ENCODE results near the gene JSRP1. TPM values are rescaled to one million over a fixed set of nuclear protein-coding genes. Genes with fewer than 3 reads are reported as not detected.

JSRP1 gene
- total and polyA plus RNA-seq, 2 donors from 2014 or later, result 0.37 to 5.0 TPM

DNA sequence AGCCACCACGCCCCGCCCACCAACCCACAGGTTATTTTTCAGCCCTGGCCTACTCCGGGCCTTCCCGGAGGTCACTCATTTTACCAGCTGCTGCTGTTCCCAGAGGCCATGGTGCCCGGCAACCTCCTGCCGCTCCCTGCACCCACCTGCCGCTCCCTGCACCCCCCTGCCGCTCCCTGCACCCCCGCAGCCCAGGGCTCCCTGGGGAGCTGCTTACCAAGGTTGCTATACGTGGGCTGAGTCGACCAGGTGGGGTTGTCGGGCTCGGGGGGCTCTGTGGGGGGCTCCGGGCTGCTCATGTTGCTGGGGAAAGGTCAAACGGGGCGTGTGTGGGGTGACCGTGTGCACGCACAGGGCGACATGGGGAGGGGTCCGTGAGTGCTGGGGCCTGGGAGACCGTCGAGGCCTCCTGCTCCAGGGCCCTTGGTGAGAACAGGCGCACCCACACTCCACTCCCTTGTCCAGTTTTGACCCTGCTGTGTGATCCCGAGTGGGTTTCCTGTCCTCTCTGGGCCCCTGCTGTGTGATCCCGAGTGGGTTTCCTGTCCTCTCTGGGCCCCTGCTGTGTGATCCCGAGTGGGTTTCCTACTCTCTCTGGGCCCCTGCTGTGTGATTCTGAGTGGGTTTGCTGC lies 24.5 kb upstream of the JSRP1 start:
- intact Hi-C loops (cut with DNase I), result no loop called here

GRCh38 chr19:2278459-2279158 lies 22.4 kb upstream of the JSRP1 start:
- TF ChIP-seq CTCF (IDR thresholded peaks at IDR 0.05; ENCODE audit: borderline replicate concordance, extremely low read depth, insufficient read depth), result no peak
- DNase-seq (no peak), FAIRE-seq (no peak)

More for the DNA sequence above, 24.5 kb upstream of the JSRP1 start:
- TF ChIP-seq CTCF (IDR thresholded peaks at IDR 0.05; ENCODE audit: borderline replicate concordance, extremely low read depth, insufficient read depth), result no peak
- Histone ChIP-seq H3K9ac (ENCODE audit: low read length in 3 of 3) (no peak overlapping the region), H3K4me3 (ENCODE audit: low read length in 3 of 3) (no peak overlapping the region), H3K4me1 (ENCODE audit: control insufficient read depth in 2 of 3, insufficient read depth in 2 of 3, low read depth in 1 of 3, low read length in 3 of 3) (no peaks in the 10 kb centered on the region), H3K27ac (ENCODE audit: low read depth in 2 of 2, low read length in 2 of 2) (no peak overlapping the region), H3K9me3 (ENCODE audit: control insufficient read depth in 2 of 3, insufficient read depth in 1 of 3, low read length in 3 of 3) (no peaks in the 10 kb centered on the region), H3K27me3 (ENCODE audit: control insufficient read depth, insufficient read depth, low read length) (no peaks in the 10 kb centered on the region), H3K36me3 (ENCODE audit: control insufficient read depth in 2 of 3, insufficient read depth in 3 of 3, low read length in 3 of 3) (no peaks in the 10 kb centered on the region)
- FAIRE-seq (no peak), DNase-seq (no peak)

DNA sequence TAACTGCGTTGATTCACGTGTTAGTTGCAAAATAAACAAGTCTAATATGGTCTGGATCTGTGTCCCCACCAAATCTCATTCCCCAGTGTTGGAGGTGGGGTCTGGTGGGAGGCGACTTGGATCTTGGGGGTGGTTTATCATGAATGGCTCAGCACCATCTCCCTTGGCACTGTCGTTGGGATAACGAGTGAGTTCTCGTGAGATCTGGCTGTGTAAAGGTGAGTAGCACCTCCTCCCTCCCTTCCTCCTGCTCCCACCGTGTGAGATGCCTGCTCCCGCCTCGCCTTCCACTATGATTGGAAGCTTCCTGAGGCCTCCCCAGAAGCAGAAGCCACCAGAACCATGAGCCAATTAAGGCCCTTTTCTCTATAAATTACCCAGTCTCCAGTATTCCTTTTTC lies 20.9 kb upstream of the JSRP1 start:
- Histone ChIP-seq H3K27me3 (ENCODE audit: control insufficient read depth, insufficient read depth, low read length) (no peaks in the 10 kb centered on the region), H3K9ac (ENCODE audit: low read length in 3 of 3) (no peak overlapping the region), H3K9me3 (ENCODE audit: control insufficient read depth in 2 of 3, insufficient read depth in 1 of 3, low read length in 3 of 3) (no peaks in the 10 kb centered on the region), H3K4me1 (ENCODE audit: control insufficient read depth in 2 of 3, insufficient read depth in 2 of 3, low read depth in 1 of 3, low read length in 3 of 3) (peaks cover 0 to 13% (median 4%) of the 10 kb centered on the region in 3 donors), H3K36me3 (ENCODE audit: control insufficient read depth in 2 of 3, insufficient read depth in 3 of 3, low read length in 3 of 3) (peaks cover 0 to 6% (median 0%) of the 10 kb centered on the region in 3 donors), H3K4me3 (ENCODE audit: low read length in 3 of 3) (no peak overlapping the region), H3K27ac (ENCODE audit: low read depth in 2 of 2, low read length in 2 of 2) (no peak overlapping the region)
- FAIRE-seq (no peak), DNase-seq (no peak)
- intact Hi-C loops (cut with DNase I), result no loop called here
- TF ChIP-seq CTCF (IDR thresholded peaks at IDR 0.05; ENCODE audit: borderline replicate concordance, extremely low read depth, insufficient read depth), result no peak

More at GRCh38 chr19:2278459-2279158, 22.4 kb upstream of the JSRP1 start:
- Histone ChIP-seq H3K4me1 (ENCODE audit: control insufficient read depth in 2 of 3, insufficient read depth in 2 of 3, low read depth in 1 of 3, low read length in 3 of 3) (peaks cover 0 to 5% (median 0%) of the 10 kb centered on the region in 3 donors), H3K9me3 (ENCODE audit: control insufficient read depth in 2 of 3, insufficient read depth in 1 of 3, low read length in 3 of 3) (no peaks in the 10 kb centered on the region), H3K36me3 (ENCODE audit: control insufficient read depth in 2 of 3, insufficient read depth in 3 of 3, low read length in 3 of 3) (no peaks in the 10 kb centered on the region), H3K4me3 (ENCODE audit: low read length in 3 of 3) (no peak overlapping the region), H3K9ac (ENCODE audit: low read length in 3 of 3) (no peak overlapping the region), H3K27me3 (ENCODE audit: control insufficient read depth, insufficient read depth, low read length) (no peaks in the 10 kb centered on the region), H3K27ac (ENCODE audit: low read depth in 2 of 2, low read length in 2 of 2) (no peak overlapping the region)
- intact Hi-C loops (cut with DNase I), result no loop called here

Data from kidney (tissue), 14 donors.